ENCODE measurements around the gene BORCS5.
"Not testable (repeated sequence)": the region's sequence is repeated elsewhere in the genome, so short reads cannot be mapped to it uniquely, and the experiment has no call there.

BORCS5 gene

GRCh38 chr12:12356896-12357718, at the start of gene BORCS5:
TSS of gene BORCS5 (plus strand) at chr12:12357078. CDS start at chr12:12357452, 374 bp downstream.
- DNase-seq = peak; percentile 56 to 76

GRCh38 chr12:12310695-12311094, 46.2 kb upstream of the BORCS5 start:
- not testable (repeated sequence) for DNase-seq

- DNase-seq = no peak
Observed at GRCh38 chr12:12315838-12316237, 41.0 kb upstream of the BORCS5 start.

GRCh38 chr12:12319451-12320183, 37.3 kb upstream of the BORCS5 start:
- no peak for DNase-seq

- DNase-seq = no peak
Observed at GRCh38 chr12:12323118-12323517, 33.8 kb upstream of the BORCS5 start.

- no peak for DNase-seq
Observed at GRCh38 chr12:12323591-12323990, 33.3 kb upstream of the BORCS5 start.

GRCh38 chr12:12326262-12326661, 30.6 kb upstream of the BORCS5 start:
- no peak for DNase-seq

GRCh38 chr12:12327802-12328201, 29.1 kb upstream of the BORCS5 start:
- DNase-seq = peak; percentile 46 to 81

- no peak for DNase-seq
Observed at GRCh38 chr12:12331244-12331771, 25.6 kb upstream of the BORCS5 start.

- DNase-seq = no peak
Observed at GRCh38 chr12:12331896-12332295, 25.0 kb upstream of the BORCS5 start.

- DNase-seq = no peak
Observed at GRCh38 chr12:12333407-12334366, 23.2 kb upstream of the BORCS5 start.

- peak; percentile 36 to 39 for DNase-seq
Observed at GRCh38 chr12:12334367-12335040, 22.4 kb upstream of the BORCS5 start.

GRCh38 chr12:12336049-12336411, 20.8 kb upstream of the BORCS5 start:
- no peak for DNase-seq

GRCh38 chr12:12336511-12336910, 20.4 kb upstream of the BORCS5 start:
- DNase-seq = no peak

- no peak for DNase-seq
Observed at GRCh38 chr12:12338527-12339168, 18.2 kb upstream of the BORCS5 start.

GRCh38 chr12:12349711-12350665, 6.9 kb upstream of the BORCS5 start, which contains the start of gene MANSC1:
TSS of gene MANSC1 (minus strand) at chr12:12350242. CDS start at chr12:12343314, 6,928 bp downstream.
- DNase-seq = peak; percentile 2 to 12

- DNase-seq = no peak
Observed at GRCh38 chr12:12350868-12351463, 5.9 kb upstream of the BORCS5 start.

- DNase-seq = not testable (repeated sequence)
Observed at GRCh38 chr12:12351468-12352185, 5.3 kb upstream of the BORCS5 start.

GRCh38 chr12:12353276-12353675, 3.6 kb upstream of the BORCS5 start:
- DNase-seq = no peak
